PC-3 (cell line): ENCODE results near the gene CD40.

Source experiments
- EZH2 ChIP-seq: fragments of 300-600 bp; sonication (generic); IDR thresholded peaks from one replicate; pipeline ENCODE4 v1.6.1; 2017; ENCODE audit warnings: antibody characterized with exemption, mild to moderate bottlenecking, low read length; ENCODE audit not compliant: unreplicated experiment
- EZH2phosphoT487 ChIP-seq: fragments of 300-600 bp; sonication (generic); IDR thresholded peaks from 2 replicates; pipeline ENCODE4 v1.6.1; 2018; ENCODE audit warnings: mild to moderate bottlenecking, antibody characterized with exemption, low read length, borderline replicate concordance
- TF ChIP-seq, protein P1 (sequence below): fragments of 300-600 bp; sonication (generic); conservative IDR thresholded peaks from 2 replicates; pipeline ENCODE4 v1.5.1; 2017; ENCODE audit warnings: antibody characterized with exemption, low read depth, mild to moderate bottlenecking, low read length

DNA sequence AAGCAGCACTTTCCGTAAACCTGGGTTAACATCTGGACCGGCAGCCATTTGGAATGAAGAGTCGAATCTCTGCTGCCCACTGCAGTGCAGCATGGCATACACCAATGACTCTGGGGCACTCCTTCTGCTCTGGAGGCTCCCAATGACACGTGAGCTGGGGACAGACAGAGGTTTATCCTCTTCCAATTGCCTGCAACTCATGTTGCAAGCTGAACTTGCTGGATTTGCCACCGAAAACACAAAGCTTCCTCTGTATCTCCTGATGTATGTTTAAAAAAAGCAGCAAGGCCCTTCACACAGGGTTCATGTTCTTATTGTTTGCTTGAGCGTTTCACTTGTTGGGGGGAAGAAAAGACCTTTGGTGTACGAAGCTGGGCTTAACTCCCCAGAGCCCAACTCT is 39.2 kb upstream of the CD40 start:
- TF ChIP-seq, protein P1, sequence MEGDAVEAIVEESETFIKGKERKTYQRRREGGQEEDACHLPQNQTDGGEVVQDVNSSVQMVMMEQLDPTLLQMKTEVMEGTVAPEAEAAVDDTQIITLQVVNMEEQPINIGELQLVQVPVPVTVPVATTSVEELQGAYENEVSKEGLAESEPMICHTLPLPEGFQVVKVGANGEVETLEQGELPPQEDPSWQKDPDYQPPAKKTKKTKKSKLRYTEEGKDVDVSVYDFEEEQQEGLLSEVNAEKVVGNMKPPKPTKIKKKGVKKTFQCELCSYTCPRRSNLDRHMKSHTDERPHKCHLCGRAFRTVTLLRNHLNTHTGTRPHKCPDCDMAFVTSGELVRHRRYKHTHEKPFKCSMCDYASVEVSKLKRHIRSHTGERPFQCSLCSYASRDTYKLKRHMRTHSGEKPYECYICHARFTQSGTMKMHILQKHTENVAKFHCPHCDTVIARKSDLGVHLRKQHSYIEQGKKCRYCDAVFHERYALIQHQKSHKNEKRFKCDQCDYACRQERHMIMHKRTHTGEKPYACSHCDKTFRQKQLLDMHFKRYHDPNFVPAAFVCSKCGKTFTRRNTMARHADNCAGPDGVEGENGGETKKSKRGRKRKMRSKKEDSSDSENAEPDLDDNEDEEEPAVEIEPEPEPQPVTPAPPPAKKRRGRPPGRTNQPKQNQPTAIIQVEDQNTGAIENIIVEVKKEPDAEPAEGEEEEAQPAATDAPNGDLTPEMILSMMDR = no peak
- TF ChIP-seq EZH2 (no peak), EZH2phosphoT487 (no peak)
